HepG2 (cell line): ENCODE results near the gene YPEL4. TPM values are rescaled to one million over a fixed set of nuclear protein-coding genes. Genes with fewer than 3 reads are reported as not detected.

Source experiments
- AGO2 ChIP-seq: fragments of 200-400 bp; formaldehyde crosslinking; optimal IDR thresholded peaks from 2 replicates; pipeline ENCODE3; 2017; ENCODE audit warnings: mild to moderate bottlenecking, low read depth, low read length, moderate library complexity
- ATF5 ChIP-seq: sonication (generic); formaldehyde crosslinking; IDR thresholded peaks from 2 replicates; pipeline ENCODE4 v1.4.0; 2020; ENCODE audit warnings: mild to moderate bottlenecking, low read depth, missing genetic modification reagents
- CEBPG ChIP-seq: IDR thresholded peaks from 2 replicates; pipeline ENCODE4 v1.6.1; 2016
- DNMT3B ChIP-seq: conservative IDR thresholded peaks from 2 replicates; pipeline ENCODE4 v1.6.1; 2016; ENCODE audit warnings: missing biosample characterization, control low read depth
- ELF1 ChIP-seq: sonication (generic); formaldehyde crosslinking; IDR thresholded peaks from 2 replicates; pipeline ENCODE4 v1.4.0; 2020; ENCODE audit warnings: missing genetic modification reagents
- ESRRA ChIP-seq: sonication (generic); formaldehyde crosslinking; IDR thresholded peaks from 2 replicates; pipeline ENCODE4 v1.5.1; 2020; ENCODE audit warnings: mild to moderate bottlenecking, low read depth, missing genetic modification reagents
- GZF1 ChIP-seq: sonication (generic); formaldehyde crosslinking; IDR thresholded peaks from 2 replicates; pipeline ENCODE4 v1.5.1; 2020; ENCODE audit warnings: mild to moderate bottlenecking, missing genetic modification reagents
- NFKBIZ ChIP-seq: IDR thresholded peaks from 2 replicates; pipeline ENCODE4 v1.6.1; 2018; ENCODE audit warnings: missing genetic modification reagents, missing compliant biosample characterization
- NR1H2 ChIP-seq: sonication (generic); formaldehyde crosslinking; IDR thresholded peaks from 2 replicates; pipeline ENCODE4 v1.8.1; 2022; ENCODE audit warnings: low read depth, missing genetic modification reagents, borderline replicate concordance
- RXRB ChIP-seq: IDR thresholded peaks from 2 replicates; pipeline ENCODE4 v1.6.1; 2016; ENCODE audit warnings: borderline replicate concordance, missing genetic modification reagents, missing compliant biosample characterization
- SAFB2 ChIP-seq: sonication (generic); formaldehyde crosslinking; IDR thresholded peaks from 2 replicates; pipeline ENCODE4 v1.5.1; 2020; ENCODE audit warnings: missing genetic modification reagents, low read depth, mild to moderate bottlenecking, borderline replicate concordance
- SNRNP70 ChIP-seq: fragments of 200-400 bp; formaldehyde crosslinking; IDR thresholded peaks from 2 replicates; pipeline ENCODE4 v1.6.1; 2017; ENCODE audit warnings: mild to moderate bottlenecking, low read depth, low read length, moderate library complexity
- TEAD3 ChIP-seq: optimal IDR thresholded peaks from 2 replicates; pipeline ENCODE3; 2016; ENCODE audit warnings: borderline replicate concordance
- TMF1 ChIP-seq: sonication (generic); formaldehyde crosslinking; IDR thresholded peaks from 2 replicates; pipeline ENCODE4 v1.8.1; 2022; ENCODE audit warnings: low read depth, missing genetic modification reagents
- ZBTB1 ChIP-seq: sonication (generic); formaldehyde crosslinking; IDR thresholded peaks from 2 replicates; pipeline ENCODE4 v1.4.0; 2020; ENCODE audit warnings: missing genetic modification reagents, borderline replicate concordance
- ZBTB7B ChIP-seq: sonication (generic); formaldehyde crosslinking; IDR thresholded peaks from 2 replicates; pipeline ENCODE4 v1.4.0; 2020; ENCODE audit warnings: missing genetic modification reagents
- ZKSCAN8 ChIP-seq: IDR thresholded peaks from 2 replicates; pipeline ENCODE4 v1.6.1; 2016; ENCODE audit warnings: borderline replicate concordance, missing genetic modification reagents, missing compliant biosample characterization
- ZMAT3 ChIP-seq: sonication (generic); formaldehyde crosslinking; conservative IDR thresholded peaks from 2 replicates; pipeline ENCODE4 v1.7.0; 2021; ENCODE audit warnings: missing genetic modification reagents
- ZNF530 ChIP-seq: sonication (generic); formaldehyde crosslinking; IDR thresholded peaks from 2 replicates; pipeline ENCODE4 v1.5.0; 2020; ENCODE audit warnings: low read depth, mild to moderate bottlenecking, missing genetic modification reagents
- ZNF550 ChIP-seq: sonication (generic); formaldehyde crosslinking; IDR thresholded peaks from 2 replicates; pipeline ENCODE4 v1.4.0; 2020; ENCODE audit warnings: mild to moderate bottlenecking, missing genetic modification reagents, borderline replicate concordance
- ZNF772 ChIP-seq: sonication (generic); formaldehyde crosslinking; IDR thresholded peaks from 2 replicates; pipeline ENCODE4 v1.5.0; 2020; ENCODE audit warnings: mild to moderate bottlenecking, missing genetic modification reagents
- ZNF780A ChIP-seq: sonication (generic); formaldehyde crosslinking; IDR thresholded peaks from 2 replicates; pipeline ENCODE4 v1.8.0; 2022; ENCODE audit warnings: mild to moderate bottlenecking, missing genetic modification reagents, moderate library complexity
- polyA plus RNA-seq, 8 experiments: library from polyadenylated mRNA; depleted of rRNA in 3 of 8; stranded (reverse) in 7 of 8; unstranded in 1 of 8; fragments of >200 nt; fragmentation: Illumina TruSeq in 4 of 8; extraction: Trizol in 4 of 8; gene quantifications; 2 replicates each; pipeline versions ENCODE4 v1.2.1 to v1.2.3, GENCODE V29; 2011 to 2016; ENCODE audit warnings: low read depth in 4 of 8, missing spikeins in 1 of 8, mixed read lengths in 1 of 8; ENCODE audit not compliant: insufficient read depth in 1 of 8
- total RNA-seq, 5 experiments: library from RNA; depleted of rRNA; stranded (reverse); fragments of >200 nt; fragmentation: Illumina TruSeq; extraction: Trizol; gene quantifications; 2 replicates each; pipeline ENCODE4 v1.2.3, GENCODE V29; 2016; ENCODE audit warnings: low read depth in 1 of 5
- TF ChIP-seq, protein P1 (sequence below): sonication (generic); formaldehyde crosslinking; IDR thresholded peaks from 2 replicates; pipeline ENCODE4 v1.5.0; 2020; ENCODE audit warnings: mild to moderate bottlenecking, low read depth, missing genetic modification reagents, borderline replicate concordance
- TF ChIP-seq, protein P2 (sequence below): sonication (generic); formaldehyde crosslinking; IDR thresholded peaks from 2 replicates; pipeline ENCODE4 v1.4.0; 2020; ENCODE audit warnings: missing genetic modification reagents
- TF ChIP-seq, protein P3 (sequence below): sonication (generic); formaldehyde crosslinking; IDR thresholded peaks from 2 replicates; pipeline ENCODE4 v1.4.0; 2020; ENCODE audit warnings: missing genetic modification reagents, mild to moderate bottlenecking, borderline replicate concordance

YPEL4 gene
- total and polyA plus RNA-seq, 2 of the 13 experiments (the other 11 are each of a cell fraction or from before 2014, with no cell fraction given), result 0.04 TPM; not detected in 1

- no peak for TF ChIP-seq ZBTB1 (CRISPR knock-in tag)
- TF ChIP-seq NR1H2 (CRISPR knock-in tag), result no peak
- TF ChIP-seq, protein P1, sequence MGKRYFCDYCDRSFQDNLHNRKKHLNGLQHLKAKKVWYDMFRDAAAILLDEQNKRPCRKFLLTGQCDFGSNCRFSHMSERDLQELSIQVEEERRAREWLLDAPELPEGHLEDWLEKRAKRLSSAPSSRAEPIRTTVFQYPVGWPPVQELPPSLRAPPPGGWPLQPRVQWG (CRISPR knock-in tag), result no peak
- TF ChIP-seq ZKSCAN8 (CRISPR knock-in tag), result 0 out of 2 replicates have a peak, but pooled peaks have one; percentile 50
- TF ChIP-seq ZNF550 (CRISPR knock-in tag), result no peak
- peak; percentile 68 for TF ChIP-seq TEAD3 (CRISPR knock-in tag)
- TF ChIP-seq ZNF772 (CRISPR knock-in tag), result no peak
- TF ChIP-seq, protein P2, sequence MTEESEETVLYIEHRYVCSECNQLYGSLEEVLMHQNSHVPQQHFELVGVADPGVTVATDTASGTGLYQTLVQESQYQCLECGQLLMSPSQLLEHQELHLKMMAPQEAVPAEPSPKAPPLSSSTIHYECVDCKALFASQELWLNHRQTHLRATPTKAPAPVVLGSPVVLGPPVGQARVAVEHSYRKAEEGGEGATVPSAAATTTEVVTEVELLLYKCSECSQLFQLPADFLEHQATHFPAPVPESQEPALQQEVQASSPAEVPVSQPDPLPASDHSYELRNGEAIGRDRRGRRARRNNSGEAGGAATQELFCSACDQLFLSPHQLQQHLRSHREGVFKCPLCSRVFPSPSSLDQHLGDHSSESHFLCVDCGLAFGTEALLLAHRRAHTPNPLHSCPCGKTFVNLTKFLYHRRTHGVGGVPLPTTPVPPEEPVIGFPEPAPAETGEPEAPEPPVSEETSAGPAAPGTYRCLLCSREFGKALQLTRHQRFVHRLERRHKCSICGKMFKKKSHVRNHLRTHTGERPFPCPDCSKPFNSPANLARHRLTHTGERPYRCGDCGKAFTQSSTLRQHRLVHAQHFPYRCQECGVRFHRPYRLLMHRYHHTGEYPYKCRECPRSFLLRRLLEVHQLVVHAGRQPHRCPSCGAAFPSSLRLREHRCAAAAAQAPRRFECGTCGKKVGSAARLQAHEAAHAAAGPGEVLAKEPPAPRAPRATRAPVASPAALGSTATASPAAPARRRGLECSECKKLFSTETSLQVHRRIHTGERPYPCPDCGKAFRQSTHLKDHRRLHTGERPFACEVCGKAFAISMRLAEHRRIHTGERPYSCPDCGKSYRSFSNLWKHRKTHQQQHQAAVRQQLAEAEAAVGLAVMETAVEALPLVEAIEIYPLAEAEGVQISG (CRISPR knock-in tag), result peak; percentile 67
- peak; percentile 61 for TF ChIP-seq CEBPG
- no peak for TF ChIP-seq TMF1 (CRISPR knock-in tag)
- TF ChIP-seq NFKBIZ (CRISPR knock-in tag), result no peak
- TF ChIP-seq ESRRA (CRISPR knock-in tag), result no peak
- TF ChIP-seq AGO2, result no peak
- TF ChIP-seq SNRNP70, result no peak
- no peak for TF ChIP-seq ATF5
- TF ChIP-seq ELF1, result no peak
- TF ChIP-seq ZMAT3 (CRISPR knock-in tag), result no peak
- TF ChIP-seq RXRB (CRISPR knock-in tag), result peak; percentile 90
- no peak; the same call in 1 of the 2 replicates for TF ChIP-seq ZNF780A (CRISPR knock-in tag)
- TF ChIP-seq DNMT3B, result no peak
- TF ChIP-seq ZNF530 (CRISPR knock-in tag), result no peak
- peak; percentile 50; the same call in 1 of the 2 replicates for TF ChIP-seq SAFB2 (CRISPR knock-in tag)
- TF ChIP-seq ZBTB7B (CRISPR knock-in tag), result peak; percentile 97
- 0 out of 2 replicates have a peak, but pooled peaks have one; percentile 44 for TF ChIP-seq GZF1 (CRISPR knock-in tag)
- TF ChIP-seq, protein P3, sequence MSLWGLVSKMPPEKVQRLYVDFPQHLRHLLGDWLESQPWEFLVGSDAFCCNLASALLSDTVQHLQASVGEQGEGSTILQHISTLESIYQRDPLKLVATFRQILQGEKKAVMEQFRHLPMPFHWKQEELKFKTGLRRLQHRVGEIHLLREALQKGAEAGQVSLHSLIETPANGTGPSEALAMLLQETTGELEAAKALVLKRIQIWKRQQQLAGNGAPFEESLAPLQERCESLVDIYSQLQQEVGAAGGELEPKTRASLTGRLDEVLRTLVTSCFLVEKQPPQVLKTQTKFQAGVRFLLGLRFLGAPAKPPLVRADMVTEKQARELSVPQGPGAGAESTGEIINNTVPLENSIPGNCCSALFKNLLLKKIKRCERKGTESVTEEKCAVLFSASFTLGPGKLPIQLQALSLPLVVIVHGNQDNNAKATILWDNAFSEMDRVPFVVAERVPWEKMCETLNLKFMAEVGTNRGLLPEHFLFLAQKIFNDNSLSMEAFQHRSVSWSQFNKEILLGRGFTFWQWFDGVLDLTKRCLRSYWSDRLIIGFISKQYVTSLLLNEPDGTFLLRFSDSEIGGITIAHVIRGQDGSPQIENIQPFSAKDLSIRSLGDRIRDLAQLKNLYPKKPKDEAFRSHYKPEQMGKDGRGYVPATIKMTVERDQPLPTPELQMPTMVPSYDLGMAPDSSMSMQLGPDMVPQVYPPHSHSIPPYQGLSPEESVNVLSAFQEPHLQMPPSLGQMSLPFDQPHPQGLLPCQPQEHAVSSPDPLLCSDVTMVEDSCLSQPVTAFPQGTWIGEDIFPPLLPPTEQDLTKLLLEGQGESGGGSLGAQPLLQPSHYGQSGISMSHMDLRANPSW (CRISPR knock-in tag), result no peak
Measured at GRCh38 chr11:57639321-57640067, 10.2 kb downstream of the YPEL4 start (continued).
